ENCODE data around the gene CTNNA3.

CTNNA3 gene

GRCh38 chr10:66869635-66870034, 826.4 kb downstream of the CTNNA3 start:
- no peak for DNase-seq (ENCODE audit: low read depth in 3 of 3)

DNA sequence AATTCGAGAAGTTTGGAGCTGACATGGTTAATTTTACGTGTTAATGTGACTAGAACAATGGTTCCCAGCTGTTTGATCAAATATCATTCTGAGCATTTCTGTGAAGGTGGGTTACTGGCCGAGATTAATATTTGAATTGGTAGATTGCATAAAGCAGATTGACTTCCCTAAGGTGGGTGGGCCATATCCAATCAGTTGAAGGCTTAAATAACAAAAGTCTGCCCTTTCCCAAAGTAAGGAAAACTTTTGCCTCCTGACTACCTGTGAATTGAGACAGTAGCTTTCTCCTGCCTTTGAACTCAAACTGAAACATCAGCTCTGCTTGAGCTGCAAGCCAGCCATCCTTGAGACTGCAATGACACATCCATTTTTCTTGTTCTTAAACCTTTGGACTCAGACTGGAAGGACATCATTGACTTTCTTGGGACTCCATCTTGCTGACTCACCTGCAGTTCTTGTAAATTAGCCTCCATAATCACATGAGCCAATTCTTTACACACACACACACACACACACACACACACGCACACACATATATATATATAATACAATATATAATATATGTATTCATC, 833.2 kb downstream of the CTNNA3 start:
- DNase-seq (ENCODE audit: low read depth in 3 of 3), result no peak

DNA sequence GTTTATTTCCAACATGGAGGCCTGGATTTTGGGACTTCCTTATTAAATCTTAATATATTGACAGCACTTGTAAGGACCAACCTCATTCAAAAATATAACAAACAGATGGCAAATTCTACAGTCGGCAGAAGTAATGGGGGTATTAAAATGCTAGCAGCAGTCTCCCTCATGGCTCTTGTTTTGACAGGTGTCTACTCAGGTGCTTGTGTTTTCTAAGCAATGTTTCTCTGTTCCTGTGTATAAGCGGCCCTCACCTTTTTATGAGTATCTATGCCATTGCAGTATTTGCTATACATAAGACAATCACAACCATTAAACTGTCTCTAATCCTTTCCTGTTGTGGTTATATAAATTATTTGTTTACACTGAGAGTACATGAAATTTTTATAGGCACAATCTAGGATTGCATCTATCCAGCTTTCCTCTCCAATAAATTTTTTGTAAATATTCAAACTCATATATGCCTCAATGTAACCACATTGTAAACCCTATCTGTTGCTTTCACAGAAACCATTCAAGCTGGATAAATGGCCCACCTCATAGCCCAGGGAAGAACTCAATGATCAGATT, 835.5 kb downstream of the CTNNA3 start:
- DNase-seq (ENCODE audit: low read depth in 3 of 3), result no peak

- no peak for DNase-seq (ENCODE audit: low read depth in 3 of 3)
These were observed 843.2 kb downstream of the CTNNA3 start for GRCh38 chr10:66852811-66853210.

- DNase-seq (ENCODE audit: low read depth in 3 of 3), result no peak
These were observed 847.1 kb downstream of the CTNNA3 start for GRCh38 chr10:66848856-66849255.

GRCh38 chr10:66844176-66844942, 851.6 kb downstream of the CTNNA3 start:
- DNase-seq (ENCODE audit: low read depth in 3 of 3), result no peak

- no peak for DNase-seq (ENCODE audit: low read depth in 3 of 3)
These were observed 852.6 kb downstream of the CTNNA3 start for GRCh38 chr10:66843396-66843795.

- DNase-seq (ENCODE audit: low read depth in 3 of 3), result no peak
These were observed 853.1 kb downstream of the CTNNA3 start for GRCh38 chr10:66842867-66843266.

GRCh38 chr10:66842371-66842770, 853.6 kb downstream of the CTNNA3 start:
- DNase-seq (ENCODE audit: low read depth in 3 of 3), result no peak

GRCh38 chr10:66838656-66839055, 857.3 kb downstream of the CTNNA3 start:
- no peak for DNase-seq (ENCODE audit: low read depth in 3 of 3)

GRCh38 chr10:66837990-66838389, 858.0 kb downstream of the CTNNA3 start:
- DNase-seq (ENCODE audit: low read depth in 3 of 3), result no peak

DNA sequence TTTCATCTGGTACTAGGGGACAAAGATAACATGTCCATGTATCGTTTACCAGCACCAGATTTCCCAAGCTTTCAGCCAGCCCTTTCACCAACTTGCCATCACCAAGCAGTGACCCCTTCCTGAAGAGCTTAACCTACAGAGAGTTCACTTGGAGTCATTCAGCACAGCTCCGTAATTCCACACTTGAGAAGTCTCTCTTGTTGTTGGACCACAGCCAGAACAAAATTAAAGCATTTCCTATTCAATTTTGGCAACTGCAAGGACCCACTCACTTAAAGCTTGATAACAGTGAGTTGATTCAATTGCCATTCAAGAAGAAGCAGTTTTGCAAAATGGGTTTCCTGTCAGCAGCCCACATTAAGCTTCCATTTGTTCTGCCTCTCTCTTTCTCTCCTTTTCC, 858.7 kb downstream of the CTNNA3 start:
- DNase-seq (ENCODE audit: low read depth in 3 of 3), result no peak

GRCh38 chr10:66836771-66837170, 859.2 kb downstream of the CTNNA3 start:
- no peak for DNase-seq (ENCODE audit: low read depth in 3 of 3)

- no peak for DNase-seq (ENCODE audit: low read depth in 3 of 3)
These were observed 859.9 kb downstream of the CTNNA3 start for GRCh38 chr10:66836057-66836456.

GRCh38 chr10:66835400-66835799, 860.6 kb downstream of the CTNNA3 start:
- no peak for DNase-seq (ENCODE audit: low read depth in 3 of 3)

DNA sequence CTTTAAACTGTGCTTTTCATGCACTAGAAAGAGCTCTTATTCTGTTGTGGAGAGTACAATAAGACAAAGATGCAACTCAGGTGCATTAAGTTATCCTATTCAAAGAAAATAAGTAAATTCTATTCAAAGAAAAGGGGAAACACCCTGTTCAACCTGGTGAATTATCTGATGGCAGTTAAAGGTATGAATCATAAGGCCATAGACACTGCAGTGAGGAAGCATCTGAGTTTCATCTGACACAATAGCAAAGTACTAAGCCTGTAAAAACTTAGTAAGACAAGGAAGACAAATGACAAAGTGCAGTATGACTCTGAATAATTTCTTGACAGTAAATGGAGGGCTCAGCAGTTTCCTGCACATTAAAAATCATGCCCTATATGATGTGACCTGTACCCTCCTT, 861.2 kb downstream of the CTNNA3 start:
- DNase-seq (ENCODE audit: low read depth in 3 of 3), result no peak

- no peak for DNase-seq (ENCODE audit: low read depth in 3 of 3)
These were observed 862.1 kb downstream of the CTNNA3 start for GRCh38 chr10:66833861-66834260.

GRCh38 chr10:66832781-66833422, 863.1 kb downstream of the CTNNA3 start:
- DNase-seq (ENCODE audit: low read depth in 3 of 3), result no peak

GRCh38 chr10:66828957-66829356, 867.0 kb downstream of the CTNNA3 start:
- no peak for DNase-seq (ENCODE audit: low read depth in 3 of 3)

- no peak for DNase-seq (ENCODE audit: low read depth in 3 of 3)
These were observed 868.6 kb downstream of the CTNNA3 start for GRCh38 chr10:66827353-66827752.

DNA sequence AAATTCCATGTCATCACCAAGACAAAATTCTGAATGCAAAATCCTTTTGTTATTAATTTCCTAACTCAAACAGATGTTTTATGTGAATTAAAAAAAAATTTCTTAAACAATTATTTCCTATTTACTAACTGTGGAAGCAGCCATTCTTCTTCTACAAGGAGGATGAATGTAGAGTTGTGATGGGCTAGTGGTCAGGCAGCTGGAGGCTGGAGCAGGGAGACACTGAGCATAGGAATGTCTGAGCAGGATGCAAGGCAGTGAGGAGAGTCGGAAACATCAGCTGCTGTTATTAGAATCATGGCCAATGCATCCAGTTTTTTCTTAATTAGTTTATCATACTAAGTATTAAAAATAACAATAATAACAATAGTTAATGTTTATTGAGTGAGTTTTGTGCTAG, 872.7 kb downstream of the CTNNA3 start:
- no peak for DNase-seq (ENCODE audit: low read depth in 3 of 3)

DNA sequence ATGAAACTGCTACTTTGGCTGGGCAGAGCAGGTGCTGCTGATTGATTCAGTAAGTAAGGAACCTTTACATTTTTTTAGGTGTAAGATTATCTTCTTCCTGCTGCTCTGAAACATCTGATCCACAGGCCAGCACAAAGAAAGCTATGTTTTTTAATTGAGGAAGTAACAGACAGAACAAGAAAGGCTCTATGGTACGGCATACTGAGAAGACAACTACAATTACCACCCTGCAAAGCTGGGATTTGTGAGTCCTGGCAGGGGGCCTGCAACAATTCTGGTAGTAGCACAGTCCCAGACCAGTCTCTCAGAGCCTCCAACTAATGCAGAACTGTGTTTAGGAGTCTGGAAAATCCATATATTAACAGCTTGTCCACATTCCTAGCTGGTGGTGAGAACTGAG, 873.2 kb downstream of the CTNNA3 start:
- DNase-seq (ENCODE audit: low read depth in 3 of 3), result no peak

- no peak for DNase-seq (ENCODE audit: low read depth in 3 of 3)
These were observed 876.3 kb downstream of the CTNNA3 start for GRCh38 chr10:66819691-66820090.

Measured in stimulated activated CD4-positive, alpha-beta T cell treated with anti-CD3 and anti-CD28 coated beads, TNF-alpha, amount 100 ng/mL, for 4 hours (primary cell).